NT2/D1 (cell line): Measurements from ENCODE around the gene AP4M1.

Experiments
- SUZ12 ChIP-seq: IDR thresholded peaks from 2 replicates; pipeline ENCODE4 v1.6.1; 2011; ENCODE audit not compliant: insufficient read length, insufficient read depth; ENCODE audit errors: extremely low read depth
- YY1 ChIP-seq: IDR thresholded peaks from 2 replicates; pipeline ENCODE4 v1.6.1; 2011; ENCODE audit not compliant: insufficient read length, insufficient read depth
- ZNF274 ChIP-seq: IDR thresholded peaks from 2 replicates; pipeline ENCODE4 v1.6.1; 2011; ENCODE audit warnings: mild to moderate bottlenecking, low read depth, low read length

GRCh38 chr7:100088095-100088620, 13.3 kb upstream of the AP4M1 start:
- no peak for TF ChIP-seq YY1
- no peak for TF ChIP-seq ZNF274
- no peak for TF ChIP-seq SUZ12
